Measurements from ENCODE around the gene ODF2L.

ODF2L gene

GRCh38 chr1:86305731-86306130, 90.4 kb downstream of the ODF2L start:
- DNase-seq: no peak

GRCh38 chr1:86303041-86303690, 93.0 kb downstream of the ODF2L start:
- DNase-seq: no peak
